ENCODE data around the gene ZNF385A.
"Not testable (repeated sequence)": the region's sequence is repeated elsewhere in the genome, so short reads cannot be mapped to it uniquely, and the experiment has no call there.

Gene ZNF385A

GRCh38 chr12:54355104-54355815, 29.3 kb downstream of the ZNF385A start:
- H3K9me3 ChIP-seq (ENCODE audit: control insufficient read depth, insufficient read depth, low read length) = no peaks in the 10 kb centered on the region
- peaks cover 7% of the 10 kb centered on the region for H3K27me3 ChIP-seq (ENCODE audit: control insufficient read depth, insufficient read depth, low read length)
- H3K4me3 ChIP-seq (ENCODE audit: low read depth, low read length) = no peak overlapping the region
- H3K36me3 ChIP-seq (ENCODE audit: control insufficient read depth, insufficient read depth, low read length) = peaks cover 4% of the 10 kb centered on the region
- no peak overlapping the region for H3K9ac ChIP-seq (ENCODE audit: low read depth, low read length)
- H3K4me1 ChIP-seq (ENCODE audit: control insufficient read depth, insufficient read depth, low read length) = peaks cover 57% of the 10 kb centered on the region

GRCh38 chr12:54354271-54354670, 30.3 kb downstream of the ZNF385A start:
- not testable (repeated sequence) for H3K9me3 ChIP-seq (ENCODE audit: control insufficient read depth, insufficient read depth, low read length); H3K4me3 ChIP-seq (ENCODE audit: low read depth, low read length); H3K9ac ChIP-seq (ENCODE audit: low read depth, low read length); H3K27me3 ChIP-seq (ENCODE audit: control insufficient read depth, insufficient read depth, low read length)
- Histone ChIP-seq H3K36me3 (ENCODE audit: control insufficient read depth, insufficient read depth, low read length) (peaks cover 10% of the 10 kb centered on the region), H3K4me1 (ENCODE audit: control insufficient read depth, insufficient read depth, low read length) (peaks cover 62% of the 10 kb centered on the region)

- H3K9me3 ChIP-seq (ENCODE audit: control insufficient read depth, insufficient read depth, low read length) = no peaks in the 10 kb centered on the region
- H3K9ac ChIP-seq (ENCODE audit: low read depth, low read length) = no peak overlapping the region
- H3K4me3 ChIP-seq (ENCODE audit: low read depth, low read length) = peak overlapping the region; percentile 64
- peaks cover 12% of the 10 kb centered on the region for H3K36me3 ChIP-seq (ENCODE audit: control insufficient read depth, insufficient read depth, low read length)
- H3K27me3 ChIP-seq (ENCODE audit: control insufficient read depth, insufficient read depth, low read length) = peaks cover 7% of the 10 kb centered on the region
- peaks cover 62% of the 10 kb centered on the region for H3K4me1 ChIP-seq (ENCODE audit: control insufficient read depth, insufficient read depth, low read length)
Observed at GRCh38 chr12:54352891-54353874, 31.4 kb downstream of the ZNF385A start.

- Histone ChIP-seq H3K4me3 (ENCODE audit: low read depth, low read length) (peak overlapping the region; percentile 64), H3K4me1 (ENCODE audit: control insufficient read depth, insufficient read depth, low read length) (peaks cover 53% of the 10 kb centered on the region), H3K9me3 (ENCODE audit: control insufficient read depth, insufficient read depth, low read length) (no peaks in the 10 kb centered on the region), H3K27me3 (ENCODE audit: control insufficient read depth, insufficient read depth, low read length) (peaks cover 7% of the 10 kb centered on the region), H3K9ac (ENCODE audit: low read depth, low read length) (peak overlapping the region; percentile 50), H3K36me3 (ENCODE audit: control insufficient read depth, insufficient read depth, low read length) (peaks cover 19% of the 10 kb centered on the region)
Observed at GRCh38 chr12:54352022-54352531, 32.5 kb downstream of the ZNF385A start.

GRCh38 chr12:54351341-54351740, 33.2 kb downstream of the ZNF385A start:
- no peak overlapping the region for H3K4me3 ChIP-seq (ENCODE audit: low read depth, low read length)
- no peaks in the 10 kb centered on the region for H3K9me3 ChIP-seq (ENCODE audit: control insufficient read depth, insufficient read depth, low read length)
- H3K36me3 ChIP-seq (ENCODE audit: control insufficient read depth, insufficient read depth, low read length) = peaks cover 22% of the 10 kb centered on the region
- no peak overlapping the region for H3K9ac ChIP-seq (ENCODE audit: low read depth, low read length)
- H3K27me3 ChIP-seq (ENCODE audit: control insufficient read depth, insufficient read depth, low read length) = peaks cover 7% of the 10 kb centered on the region
- H3K4me1 ChIP-seq (ENCODE audit: control insufficient read depth, insufficient read depth, low read length) = peaks cover 46% of the 10 kb centered on the region

- Histone ChIP-seq H3K9ac (ENCODE audit: low read depth, low read length) (no peak overlapping the region), H3K36me3 (ENCODE audit: control insufficient read depth, insufficient read depth, low read length) (peaks cover 22% of the 10 kb centered on the region), H3K4me1 (ENCODE audit: control insufficient read depth, insufficient read depth, low read length) (peaks cover 41% of the 10 kb centered on the region), H3K4me3 (ENCODE audit: low read depth, low read length) (no peak overlapping the region), H3K27me3 (ENCODE audit: control insufficient read depth, insufficient read depth, low read length) (peaks cover 7% of the 10 kb centered on the region), H3K9me3 (ENCODE audit: control insufficient read depth, insufficient read depth, low read length) (no peaks in the 10 kb centered on the region)
Observed at GRCh38 chr12:54350743-54351142, 33.8 kb downstream of the ZNF385A start.

GRCh38 chr12:54349679-54350078, 34.9 kb downstream of the ZNF385A start:
- no peak overlapping the region for H3K9ac ChIP-seq (ENCODE audit: low read depth, low read length)
- H3K4me3 ChIP-seq (ENCODE audit: low read depth, low read length) = no peak overlapping the region
- H3K36me3 ChIP-seq (ENCODE audit: control insufficient read depth, insufficient read depth, low read length) = peaks cover 22% of the 10 kb centered on the region
- H3K9me3 ChIP-seq (ENCODE audit: control insufficient read depth, insufficient read depth, low read length) = no peaks in the 10 kb centered on the region
- peaks cover 7% of the 10 kb centered on the region for H3K27me3 ChIP-seq (ENCODE audit: control insufficient read depth, insufficient read depth, low read length)
- peaks cover 35% of the 10 kb centered on the region for H3K4me1 ChIP-seq (ENCODE audit: control insufficient read depth, insufficient read depth, low read length)

GRCh38 chr12:54349036-54349435, 35.5 kb downstream of the ZNF385A start:
- Histone ChIP-seq H3K27me3 (ENCODE audit: control insufficient read depth, insufficient read depth, low read length) (peaks cover 7% of the 10 kb centered on the region), H3K4me1 (ENCODE audit: control insufficient read depth, insufficient read depth, low read length) (peaks cover 34% of the 10 kb centered on the region), H3K36me3 (ENCODE audit: control insufficient read depth, insufficient read depth, low read length) (peaks cover 22% of the 10 kb centered on the region), H3K9me3 (ENCODE audit: control insufficient read depth, insufficient read depth, low read length) (no peaks in the 10 kb centered on the region), H3K4me3 (ENCODE audit: low read depth, low read length) (no peak overlapping the region), H3K9ac (ENCODE audit: low read depth, low read length) (no peak overlapping the region)

GRCh38 chr12:54341378-54342300, 42.9 kb downstream of the ZNF385A start:
- Histone ChIP-seq H3K4me3 (ENCODE audit: low read depth, low read length) (no peak overlapping the region), H3K9ac (ENCODE audit: low read depth, low read length) (no peak overlapping the region), H3K27me3 (ENCODE audit: control insufficient read depth, insufficient read depth, low read length) (no peaks in the 10 kb centered on the region), H3K9me3 (ENCODE audit: control insufficient read depth, insufficient read depth, low read length) (no peaks in the 10 kb centered on the region), H3K36me3 (ENCODE audit: control insufficient read depth, insufficient read depth, low read length) (peaks cover 8% of the 10 kb centered on the region), H3K4me1 (ENCODE audit: control insufficient read depth, insufficient read depth, low read length) (no peaks in the 10 kb centered on the region)

GRCh38 chr12:54340846-54341245, 43.7 kb downstream of the ZNF385A start:
- no peak overlapping the region for H3K4me3 ChIP-seq (ENCODE audit: low read depth, low read length)
- H3K36me3 ChIP-seq (ENCODE audit: control insufficient read depth, insufficient read depth, low read length) = peaks cover 8% of the 10 kb centered on the region
- H3K9ac ChIP-seq (ENCODE audit: low read depth, low read length) = no peak overlapping the region
- H3K4me1 ChIP-seq (ENCODE audit: control insufficient read depth, insufficient read depth, low read length) = no peaks in the 10 kb centered on the region
- no peaks in the 10 kb centered on the region for H3K9me3 ChIP-seq (ENCODE audit: control insufficient read depth, insufficient read depth, low read length)
- no peaks in the 10 kb centered on the region for H3K27me3 ChIP-seq (ENCODE audit: control insufficient read depth, insufficient read depth, low read length)

GRCh38 chr12:54338698-54339296, 45.7 kb downstream of the ZNF385A start:
- Histone ChIP-seq H3K36me3 (ENCODE audit: control insufficient read depth, insufficient read depth, low read length) (peaks cover 8% of the 10 kb centered on the region), H3K4me3 (ENCODE audit: low read depth, low read length) (no peak overlapping the region), H3K4me1 (ENCODE audit: control insufficient read depth, insufficient read depth, low read length) (no peaks in the 10 kb centered on the region), H3K9me3 (ENCODE audit: control insufficient read depth, insufficient read depth, low read length) (no peaks in the 10 kb centered on the region), H3K27me3 (ENCODE audit: control insufficient read depth, insufficient read depth, low read length) (no peaks in the 10 kb centered on the region), H3K9ac (ENCODE audit: low read depth, low read length) (no peak overlapping the region)

Data from iPS-15b (cell line).